Neural progenitor cell (in vitro differentiated cells): ENCODE measurements around the gene WRAP73. TPM values are rescaled to one million over a fixed set of nuclear protein-coding genes. Genes with fewer than 3 reads are reported as not detected.

ENCODE experiments used
- DNase-seq: peaks from one replicate; pipeline ENCODE4 v3.0.0-alpha.2; 2016; ENCODE audit warnings: low spot score
- H2AFZ ChIP-seq: fragments of 200-600 bp; sonication (generic); replicated peaks from 2 replicates; pipeline ENCODE4 v1.6.1; 2016; ENCODE audit warnings: antibody characterized with exemption
- H3F3A ChIP-seq: fragments of 200-600 bp; sonication (generic); 2 replicates; pipeline ENCODE4 v1.6.1; 2016; ENCODE audit warnings: antibody characterized with exemption, low read depth
- H3K27ac ChIP-seq: fragments of 200-600 bp; sonication (generic); 2 replicates; pipeline ENCODE4 v1.5.1; 2016; ENCODE audit warnings: mild to moderate bottlenecking
- H3K27me3 ChIP-seq: fragments of 200-600 bp; sonication (generic); 2 replicates; pipeline ENCODE4 v1.6.1; 2016; ENCODE audit warnings: mild to moderate bottlenecking, moderate library complexity
- H3K36me3 ChIP-seq: fragments of 200-600 bp; sonication (generic); 2 replicates; pipeline ENCODE4 v1.5.1; 2016
- H3K4me1 ChIP-seq: fragments of 200-600 bp; sonication (generic); 2 replicates; pipeline ENCODE4 v1.6.1; 2016; ENCODE audit warnings: mixed run types
- H3K4me2 ChIP-seq: fragments of 200-600 bp; sonication (generic); 2 replicates; pipeline ENCODE4 v1.6.1; 2016
- H3K4me3 ChIP-seq: fragments of 200-600 bp; sonication (generic); 2 replicates; pipeline ENCODE4 v1.5.1; 2016
- H3K79me2 ChIP-seq: fragments of 200-600 bp; sonication (generic); 2 replicates; pipeline ENCODE4 v1.6.1; 2016; ENCODE audit warnings: low read depth
- H3K9ac ChIP-seq: fragments of 200-600 bp; sonication (generic); 2 replicates; pipeline ENCODE4 v1.6.1; 2016
- H3K9me3 ChIP-seq: fragments of 200-600 bp; sonication (generic); 2 replicates; pipeline ENCODE4 v1.5.1; 2016; ENCODE audit warnings: low read depth
- H4K20me1 ChIP-seq: fragments of 200-600 bp; sonication (generic); 2 replicates; pipeline ENCODE4 v1.6.1; 2016; ENCODE audit warnings: low read depth
- H3K27ac Mint-ChIP-seq: 3 replicates; pipeline ENCODE4 v1.8.0; 2021; ENCODE audit warnings: mixed read lengths
- H3K27me3 Mint-ChIP-seq: 2 replicates; pipeline ENCODE4 v1.8.0; 2022; ENCODE audit warnings: low read depth, mild to moderate bottlenecking, inconsistent platforms, moderate library complexity, mixed read lengths; ENCODE audit not compliant: insufficient read depth
- H3K36me3 Mint-ChIP-seq: 3 replicates; pipeline ENCODE4 v1.8.0; 2021; ENCODE audit warnings: mixed read lengths
- H3K4me1 Mint-ChIP-seq: 3 replicates; pipeline ENCODE4 v1.8.0; 2021; ENCODE audit warnings: mixed read lengths
- H3K4me3 Mint-ChIP-seq: 3 replicates; pipeline ENCODE4 v1.8.0; 2021; ENCODE audit warnings: mild to moderate bottlenecking, moderate library complexity, mixed read lengths
- H3K9me3 Mint-ChIP-seq: 3 replicates; pipeline ENCODE4 v1.8.0; 2020; ENCODE audit warnings: mixed read lengths
- EZH2 ChIP-seq: fragments of 200-600 bp; sonication (generic); IDR thresholded peaks from 2 replicates; pipeline ENCODE4 v1.6.1; 2017; ENCODE audit warnings: antibody characterized with exemption, mild to moderate bottlenecking, moderate library complexity
- EZH2phosphoT487 ChIP-seq: fragments of 200-600 bp; sonication (generic); IDR thresholded peaks from 2 replicates; pipeline ENCODE4 v1.6.1; 2017; ENCODE audit warnings: antibody characterized with exemption
- total RNA-seq: library from RNA; depleted of rRNA; stranded (reverse); fragments of >200 nt; gene quantifications from 2 replicates; pipeline ENCODE4 v1.2.3, GENCODE V29; 2015; ENCODE audit warnings: low replicate concordance
- TF ChIP-seq, protein P1 (sequence below): fragments of 200-600 bp; sonication (generic); IDR thresholded peaks from 2 replicates; pipeline ENCODE4 v1.5.1; 2017; ENCODE audit warnings: antibody characterized with exemption, mild to moderate bottlenecking

WRAP73 gene
- total RNA-seq, 1 donor from 2014 or later, result 12.0 TPM

DNA sequence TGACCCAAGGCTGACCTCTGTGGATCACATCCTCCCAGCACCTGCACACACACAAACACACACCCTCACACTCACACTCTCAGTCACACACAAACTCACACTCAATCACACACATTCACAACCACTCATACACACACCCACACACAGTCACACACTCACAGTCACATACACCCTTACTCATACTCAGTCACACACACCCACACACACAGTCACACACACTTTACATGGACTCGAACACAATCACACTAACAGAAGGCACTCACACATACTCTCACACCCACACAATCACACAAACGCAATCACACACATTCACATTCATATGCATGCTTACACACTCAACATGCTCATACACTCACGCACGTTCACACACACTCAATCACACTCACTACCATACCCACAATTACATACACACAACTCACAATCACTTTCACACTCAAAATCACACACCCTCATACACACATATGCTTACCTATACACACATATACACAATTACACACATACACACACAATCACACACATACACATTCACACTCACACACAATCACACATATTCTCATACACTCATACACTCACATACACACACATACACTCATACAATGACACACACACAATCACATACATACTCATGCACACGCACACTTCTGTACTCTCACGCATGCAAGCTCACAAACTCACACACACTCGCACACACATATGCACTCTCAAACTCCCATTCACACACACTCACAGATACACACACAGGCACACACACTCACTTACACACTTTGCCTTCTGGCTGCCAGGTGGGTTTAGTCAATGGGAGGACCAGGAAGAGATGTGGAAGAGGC lies 44.7 kb downstream of the WRAP73 start:
- peaks cover 2% of the 10 kb centered on the region for H3K36me3 Mint-ChIP-seq
- Histone ChIP-seq H3F3A (no peaks in the 10 kb centered on the region), H2AFZ (no peak overlapping the region), H3K9me3 (no peaks in the 10 kb centered on the region), H3K79me2 (peaks cover 21% of the 10 kb centered on the region), H3K9ac (no peak overlapping the region), H3K27ac (no peak overlapping the region), H3K4me1 (peaks cover 30% of the 10 kb centered on the region), H4K20me1 (peaks cover 36% of the 10 kb centered on the region), H3K36me3 (no peaks in the 10 kb centered on the region), H3K27me3 (no peaks in the 10 kb centered on the region), H3K4me2 (no peak overlapping the region), H3K4me3 (no peak overlapping the region)
- H3K27ac Mint-ChIP-seq, result no peak overlapping the region
- H3K4me1 Mint-ChIP-seq, result peaks cover 28% of the 10 kb centered on the region
- H3K4me3 Mint-ChIP-seq, result no peak overlapping the region
- TF ChIP-seq, protein P1, sequence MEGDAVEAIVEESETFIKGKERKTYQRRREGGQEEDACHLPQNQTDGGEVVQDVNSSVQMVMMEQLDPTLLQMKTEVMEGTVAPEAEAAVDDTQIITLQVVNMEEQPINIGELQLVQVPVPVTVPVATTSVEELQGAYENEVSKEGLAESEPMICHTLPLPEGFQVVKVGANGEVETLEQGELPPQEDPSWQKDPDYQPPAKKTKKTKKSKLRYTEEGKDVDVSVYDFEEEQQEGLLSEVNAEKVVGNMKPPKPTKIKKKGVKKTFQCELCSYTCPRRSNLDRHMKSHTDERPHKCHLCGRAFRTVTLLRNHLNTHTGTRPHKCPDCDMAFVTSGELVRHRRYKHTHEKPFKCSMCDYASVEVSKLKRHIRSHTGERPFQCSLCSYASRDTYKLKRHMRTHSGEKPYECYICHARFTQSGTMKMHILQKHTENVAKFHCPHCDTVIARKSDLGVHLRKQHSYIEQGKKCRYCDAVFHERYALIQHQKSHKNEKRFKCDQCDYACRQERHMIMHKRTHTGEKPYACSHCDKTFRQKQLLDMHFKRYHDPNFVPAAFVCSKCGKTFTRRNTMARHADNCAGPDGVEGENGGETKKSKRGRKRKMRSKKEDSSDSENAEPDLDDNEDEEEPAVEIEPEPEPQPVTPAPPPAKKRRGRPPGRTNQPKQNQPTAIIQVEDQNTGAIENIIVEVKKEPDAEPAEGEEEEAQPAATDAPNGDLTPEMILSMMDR, result no peak
- TF ChIP-seq EZH2phosphoT487 (no peak), EZH2 (no peak)
- no peak for DNase-seq
- H3K9me3 Mint-ChIP-seq, result no peaks in the 10 kb centered on the region
- peaks cover 2% of the 10 kb centered on the region for H3K27me3 Mint-ChIP-seq

DNA sequence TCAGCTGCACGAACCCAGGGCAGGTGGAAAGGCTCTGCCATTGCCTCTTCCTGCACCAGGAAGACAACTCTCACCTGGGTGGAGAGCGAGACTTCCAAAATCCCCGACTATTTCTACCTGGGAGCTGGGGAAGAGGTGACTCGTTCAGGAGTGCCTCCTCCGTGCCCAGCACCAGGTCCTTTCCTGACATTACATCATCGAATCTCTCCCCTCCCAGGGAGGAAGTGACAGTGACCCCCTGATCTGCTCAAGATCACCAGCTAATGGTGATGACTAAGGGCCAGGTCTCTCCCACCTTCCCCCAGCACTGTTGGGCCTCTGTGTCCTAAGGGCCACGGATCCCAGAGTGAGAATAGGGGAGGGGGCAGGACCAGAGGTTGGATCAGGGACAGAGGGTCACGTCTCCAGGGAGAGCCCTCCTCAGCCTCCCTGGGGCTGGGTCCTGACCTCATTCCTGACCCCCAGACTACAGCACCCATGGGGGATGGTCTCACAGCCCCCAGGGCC lies 45.4 kb downstream of the WRAP73 start:
- peaks cover 29% of the 10 kb centered on the region for H4K20me1 ChIP-seq
- H3K9ac ChIP-seq, result no peak overlapping the region
- peaks cover 2% of the 10 kb centered on the region for H3K27me3 Mint-ChIP-seq
- H3K27ac Mint-ChIP-seq, result no peak overlapping the region
- H3K79me2 ChIP-seq, result peaks cover 14% of the 10 kb centered on the region
- H3K9me3 Mint-ChIP-seq, result no peaks in the 10 kb centered on the region
- H3K4me1 ChIP-seq, result peaks cover 23% of the 10 kb centered on the region
- no peak overlapping the region for H3K4me2 ChIP-seq
- H3K36me3 Mint-ChIP-seq, result peaks cover 2% of the 10 kb centered on the region
- peaks cover 23% of the 10 kb centered on the region for H3K4me1 Mint-ChIP-seq
- H3K27ac ChIP-seq, result no peak overlapping the region
- no peak overlapping the region for H3K4me3 Mint-ChIP-seq
- no peak overlapping the region for H2AFZ ChIP-seq
- H3K36me3 ChIP-seq, result no peaks in the 10 kb centered on the region
- no peak overlapping the region for H3K4me3 ChIP-seq
- no peaks in the 10 kb centered on the region for H3K9me3 ChIP-seq
- no peaks in the 10 kb centered on the region for H3K27me3 ChIP-seq
- no peak for DNase-seq
- H3F3A ChIP-seq, result no peaks in the 10 kb centered on the region
- no peak for TF ChIP-seq EZH2
- TF ChIP-seq, protein P1, result no peak
- no peak for TF ChIP-seq EZH2phosphoT487

DNA sequence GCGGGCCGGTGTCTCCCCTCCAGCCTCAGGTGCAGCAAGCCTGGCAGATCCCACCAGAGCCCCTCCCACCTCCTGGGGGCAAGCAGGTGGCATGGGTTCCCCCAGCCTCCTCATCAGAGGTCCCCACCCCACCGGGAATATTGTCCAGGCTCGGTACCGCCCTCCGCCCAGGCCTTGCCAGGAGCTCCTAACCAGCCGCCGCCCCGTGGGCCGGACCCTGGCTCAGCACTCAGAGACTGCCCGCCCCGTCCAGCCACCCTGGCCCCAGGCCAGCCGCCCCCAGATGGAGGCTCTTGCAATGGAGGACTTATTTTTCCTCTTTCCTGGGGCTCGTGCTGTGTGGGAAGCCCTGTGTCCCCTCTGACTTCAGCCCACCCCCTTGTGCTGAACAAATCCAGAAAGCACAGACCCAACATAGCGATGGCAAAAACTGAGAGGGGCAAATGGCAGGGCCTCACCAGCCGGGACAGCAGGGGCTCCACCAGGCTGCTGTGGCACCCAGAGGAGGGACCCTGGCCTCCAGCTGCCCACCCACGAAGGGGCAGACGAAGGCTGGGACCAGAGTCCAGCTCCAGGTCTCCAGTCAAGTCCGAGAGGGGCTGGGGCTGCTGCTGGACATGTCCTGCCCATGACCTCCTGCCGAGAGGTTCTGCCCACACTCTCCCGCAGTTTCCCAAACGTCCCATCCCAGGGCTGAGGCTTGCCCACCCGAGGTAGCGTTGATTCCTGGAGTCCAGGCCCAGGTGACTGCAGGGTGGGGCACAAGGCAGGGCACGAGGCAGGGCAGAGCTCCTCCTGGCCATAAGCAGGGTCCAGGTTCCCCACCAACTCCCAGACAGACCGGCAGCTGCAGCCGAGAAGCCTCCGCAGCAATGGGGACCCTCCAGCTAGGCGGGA lies 46.1 kb downstream of the WRAP73 start:
- Mint-ChIP-seq H3K27ac (no peak overlapping the region), H3K36me3 (peaks cover 2% of the 10 kb centered on the region), H3K4me1 (peaks cover 20% of the 10 kb centered on the region), H3K27me3 (peaks cover 2% of the 10 kb centered on the region), H3K4me3 (no peak overlapping the region), H3K9me3 (no peaks in the 10 kb centered on the region)
- Histone ChIP-seq H4K20me1 (peaks cover 24% of the 10 kb centered on the region), H3K4me2 (no peak overlapping the region), H3K27ac (no peak overlapping the region), H3K27me3 (no peaks in the 10 kb centered on the region), H3F3A (no peaks in the 10 kb centered on the region), H3K79me2 (peaks cover 8% of the 10 kb centered on the region), H3K9me3 (no peaks in the 10 kb centered on the region), H3K9ac (no peak overlapping the region), H3K4me1 (peaks cover 21% of the 10 kb centered on the region), H3K4me3 (no peak overlapping the region), H3K36me3 (no peaks in the 10 kb centered on the region), H2AFZ (no peak overlapping the region)
- TF ChIP-seq EZH2phosphoT487 (no peak), EZH2 (no peak)
- TF ChIP-seq, protein P1, result no peak
- no peak for DNase-seq
